IPS DF 4.7 (cell line): ENCODE results near the gene IFI27L1.

ENCODE experiments used
- DNase-seq: peaks from one replicate; pipeline ENCODE4 v3.0.0-alpha.2; 2013; ENCODE audit warnings: low spot score; ENCODE audit errors: extremely low read depth

IFI27L1 gene

GRCh38 chr14:94132285-94132887 lies 51.3 kb downstream of the IFI27L1 start:
- no peak for DNase-seq

GRCh38 chr14:94135476-94135875 lies 54.4 kb downstream of the IFI27L1 start:
- no peak for DNase-seq

GRCh38 chr14:94136575-94137331 lies 55.6 kb downstream of the IFI27L1 start:
- no peak for DNase-seq

GRCh38 chr14:94138251-94138650 lies 57.1 kb downstream of the IFI27L1 start:
- no peak for DNase-seq

- no peak for DNase-seq
These were observed 57.9 kb downstream of the IFI27L1 start for GRCh38 chr14:94139006-94139405.

- no peak for DNase-seq
These were observed 58.3 kb downstream of the IFI27L1 start for GRCh38 chr14:94139421-94139820.

- no peak for DNase-seq
These were observed 61.1 kb downstream of the IFI27L1 start for GRCh38 chr14:94142247-94142646.

GRCh38 chr14:94142836-94143235 lies 61.7 kb downstream of the IFI27L1 start:
- DNase-seq, result no peak

- no peak for DNase-seq
These were observed 62.1 kb downstream of the IFI27L1 start for GRCh38 chr14:94143239-94143638.

- no peak for DNase-seq
These were observed 62.6 kb downstream of the IFI27L1 start for GRCh38 chr14:94143711-94144110.

- DNase-seq, result no peak
These were observed 63.7 kb downstream of the IFI27L1 start for GRCh38 chr14:94144765-94145164.

GRCh38 chr14:94145902-94146527 lies 64.9 kb downstream of the IFI27L1 start:
- no peak for DNase-seq
